ENCODE measurements around the gene TLX2. TPM values are rescaled to one million over a fixed set of nuclear protein-coding genes. Genes with fewer than 3 reads are reported as not detected.

Gene TLX2
- total RNA-seq (2012; rRNA removed) (not detected in 2 replicates), polyA plus RNA-seq (2012; rRNA removed) (not detected in 2 replicates), Bru-seq, nascent RNA (not detected), BruChase-seq, experiment 1, labeled RNA remaining after a 6-hour chase (percentile 13 among the genes with signal in this experiment), BruChase-seq, experiment 2, labeled RNA remaining after a 2-hour chase (percentile 18 among the genes with signal in this experiment)
- polyA plus RNA-seq (2012; cell fraction: cytosol; rRNA removed) = 0.01 TPM in 1 of 2 replicates, not detected in the other
- polyA plus RNA-seq (2012; cell fraction: nucleus; rRNA removed; ENCODE audit: low replicate concordance) = not detected in 2 replicates
- long read RNA-seq = 0 reads

DNA sequence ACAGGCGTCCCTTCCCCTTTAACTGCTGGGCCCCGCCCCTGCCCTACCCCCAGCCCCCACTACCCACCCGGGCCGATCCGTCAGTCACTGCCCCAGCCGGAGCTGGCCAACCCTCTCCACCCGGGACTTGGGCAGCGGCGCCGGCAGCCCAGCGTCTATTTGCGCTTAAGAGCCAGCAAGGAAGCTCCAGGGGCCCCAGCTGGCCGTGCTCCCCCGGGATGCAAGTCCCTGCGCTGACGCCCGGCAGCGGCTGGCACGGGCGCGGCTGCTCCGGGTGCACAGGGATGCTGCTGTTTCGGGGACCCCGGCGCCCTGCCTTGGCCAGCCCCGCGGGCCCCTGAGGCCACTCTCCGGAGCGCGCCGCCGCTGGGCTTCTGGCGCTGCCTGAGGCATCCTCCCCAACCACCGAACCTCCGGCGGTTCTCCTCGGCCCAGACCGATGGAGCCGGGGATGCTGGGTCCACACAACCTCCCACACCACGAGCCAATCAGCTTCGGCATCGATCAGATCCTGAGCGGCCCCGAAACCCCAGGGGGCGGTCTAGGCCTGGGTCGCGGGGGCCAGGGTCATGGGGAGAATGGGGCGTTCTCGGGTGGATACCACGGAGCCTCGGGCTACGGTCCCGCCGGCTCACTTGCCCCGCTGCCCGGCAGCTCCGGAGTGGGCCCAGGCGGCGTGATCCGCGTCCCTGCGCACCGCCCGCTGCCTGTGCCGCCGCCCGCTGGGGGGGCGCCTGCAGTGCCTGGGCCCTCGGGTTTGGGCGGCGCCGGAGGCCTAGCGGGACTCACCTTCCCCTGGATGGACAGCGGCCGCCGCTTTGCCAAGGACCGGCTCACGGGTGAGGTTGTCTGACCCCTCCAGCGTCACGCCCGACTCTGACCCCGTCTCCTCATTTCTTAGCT is at the start of gene TLX2:
Gene TLX2, plus strand, starts transcription at position 83 of the 903 bp plus-strand sequence. Its CDS starts 357 bp downstream, at position 440.
- dilution Hi-C loops (cut with HindIII; ENCODE audit: low sequenced_read_pairs, unreplicated experiment) (no loop called here), in situ Hi-C loops (cut with MboI; ENCODE audit: low sequenced_read_pairs) (no loop called here), intact Hi-C loops (cut with micrococcal nuclease) (no loop called here)
- H4K8ac ChIP-seq (ENCODE audit: low read depth in 2 of 2, low read length in 2 of 2) = no peak within 1 kb of the TSS
- TF ChIP-seq RCOR1 (IDR thresholded peaks at IDR 0.05; ENCODE audit: insufficient replicate concordance, low read length) (no peak), POLR2A (IDR thresholded peaks at IDR 0.05; ENCODE audit: low read depth, low read length) (no peak), CEBPB (IDR thresholded peaks at IDR 0.05; ENCODE audit: low read depth, low read length) (no peak), CHD1 (IDR thresholded peaks at IDR 0.05; ENCODE audit: low read depth, low read length) (no peak), SMC3 (IDR thresholded peaks at IDR 0.05; ENCODE audit: low read depth, low read length) (no peak), RAD21 (IDR thresholded peaks at IDR 0.05; ENCODE audit: low read length) (no peak), BHLHE40 (IDR thresholded peaks at IDR 0.05; ENCODE audit: low read depth, low read length) (no peak), MAFK (IDR thresholded peaks at IDR 0.05; ENCODE audit: low read depth, low read length) (no peak), NFE2L2 (IDR thresholded peaks at IDR 0.05; ENCODE audit: low read depth, low read length) (no peak)
- TF ChIP-seq, protein P1, sequence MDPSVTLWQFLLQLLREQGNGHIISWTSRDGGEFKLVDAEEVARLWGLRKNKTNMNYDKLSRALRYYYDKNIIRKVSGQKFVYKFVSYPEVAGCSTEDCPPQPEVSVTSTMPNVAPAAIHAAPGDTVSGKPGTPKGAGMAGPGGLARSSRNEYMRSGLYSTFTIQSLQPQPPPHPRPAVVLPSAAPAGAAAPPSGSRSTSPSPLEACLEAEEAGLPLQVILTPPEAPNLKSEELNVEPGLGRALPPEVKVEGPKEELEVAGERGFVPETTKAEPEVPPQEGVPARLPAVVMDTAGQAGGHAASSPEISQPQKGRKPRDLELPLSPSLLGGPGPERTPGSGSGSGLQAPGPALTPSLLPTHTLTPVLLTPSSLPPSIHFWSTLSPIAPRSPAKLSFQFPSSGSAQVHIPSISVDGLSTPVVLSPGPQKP (IDR thresholded peaks at IDR 0.05; ENCODE audit: borderline replicate concordance, low read depth, low read length) = no peak
- H2BK5ac ChIP-seq (ENCODE audit: low read depth, low read length, poor library complexity, severe bottlenecking) = no peak within 1 kb of the TSS
- H4K91ac ChIP-seq (ENCODE audit: insufficient read depth, low read depth, low read length) = no peak within 1 kb of the TSS
- CTCF ChIA-PET = no interaction called here
- H3K4ac ChIP-seq (ENCODE audit: low read depth, low read length) = no peak within 1 kb of the TSS
- no peak within 1 kb of the TSS for H2BK120ac ChIP-seq (ENCODE audit: low read depth, low read length)
- H3K4me1 ChIP-seq (ENCODE audit: control insufficient read depth, insufficient read depth, low read length) = no peaks in the 10 kb centered on the region
- peak within 1 kb of the TSS; percentile 63; the same call in 1 of the 2 replicates for H3K23ac ChIP-seq (ENCODE audit: low read depth, low read length)
- POLR2A ChIA-PET (ENCODE audit: unreplicated experiment) = interaction anchor here (0.6 kb wide), 1 partner anchor 31 kb away, joined by 3 read pairs; no protein-coding TSS in a partner anchor
- peaks cover 86% of the 10 kb centered on the region for H3K27me3 ChIP-seq (ENCODE audit: control insufficient read depth, insufficient read depth, low read length)
- no peak within 1 kb of the TSS for H3K4me2 ChIP-seq (ENCODE audit: low read depth, low read length)
- H3K56ac ChIP-seq (ENCODE audit: extremely low read depth, insufficient read depth, low read length) = no peak within 1 kb of the TSS
- ATAC-seq (ENCODE audit: low read depth) (peak; percentile 6; the same call in 1 of the 2 replicates), DNase-seq (no peak)
- no peak within 1 kb of the TSS for H2BK15ac ChIP-seq (ENCODE audit: low read depth, low read length)
- peak within 1 kb of the TSS; percentile 10 for H2AK9ac ChIP-seq (replicated peaks; ENCODE audit: low read depth, low read length, poor library complexity)
- H3K36me3 ChIP-seq (ENCODE audit: control insufficient read depth, insufficient read depth, low read length) = no peaks in the 10 kb centered on the region
- H3K4me3 ChIP-seq (ENCODE audit: insufficient read depth, low read depth, low read length) = no peak within 1 kb of the TSS
- no peak within 1 kb of the TSS for H2BK20ac ChIP-seq (ENCODE audit: low read depth, low read length)
- H3K9me3 ChIP-seq (ENCODE audit: control insufficient read depth, insufficient read depth, low read length) = peaks cover 20% of the 10 kb centered on the region
- peak within 1 kb of the TSS; percentile 10; the same call in 1 of the 2 replicates for H2AK5ac ChIP-seq (ENCODE audit: low read depth, low read length)
- no peak within 1 kb of the TSS for H3K18ac ChIP-seq (ENCODE audit: low read depth, low read length)
- H3K14ac ChIP-seq (replicated peaks; ENCODE audit: low read depth, low read length) = no peak within 1 kb of the TSS
- WGBS, 2 experiments (ENCODE audit: extremely low coverage in 2 of 2, insufficient read length in 1 of 2) = 7% methylated on average over 31 of the region's 82 CpGs; no CpG with 5 or more reads in 1 of the 2 experiments
- H3K27ac ChIP-seq (ENCODE audit: insufficient read depth, low read length) = no peak within 1 kb of the TSS
- BruUV-seq (replicated peaks) = no TSS peak
- no peak within 1 kb of the TSS for H3K9ac ChIP-seq (ENCODE audit: low read depth, low read length)
- no peak within 1 kb of the TSS for H4K5ac ChIP-seq (ENCODE audit: low read depth, low read length)
- H4K20me1 ChIP-seq (ENCODE audit: insufficient read depth, low read length) = 0 out of 2 replicates have a peak, but pooled peaks cover 5% of the 10 kb centered on the region
- H3K9me1 ChIP-seq (ENCODE audit: insufficient read depth, low read length) = no peaks in the 10 kb centered on the region
- no peaks in the 10 kb centered on the region for H3K79me1 ChIP-seq (ENCODE audit: low read depth in 1 of 2, low read length in 2 of 2)
- peak within 1 kb of the TSS; percentile 70 for H2AFZ ChIP-seq (replicated peaks; ENCODE audit: low read length, poor library complexity)
